Right ventricle myocardium superior (tissue), 1 donor: ENCODE measurements around the gene CAMK1D. TPM values are rescaled to one million over a fixed set of nuclear protein-coding genes. Genes with fewer than 3 reads are reported as not detected.
"Not testable (repeated sequence)": the region's sequence is repeated elsewhere in the genome, so short reads cannot be mapped to it uniquely, and the experiment has no call there.

ENCODE experiments used
- ATAC-seq: fragments of 200-7000 bp; cut with Tn5 transposase; one replicate; pipeline ENCODE4 v1.9.1; 2020; ENCODE audit warnings: mild to moderate bottlenecking; ENCODE audit not compliant: poor library complexity
- DNase-seq: peaks from one replicate; pipeline ENCODE4 v3.0.0-alpha.2; 2020
- intact Hi-C: fragments of 100-400 bp; cut with DNase I; formaldehyde crosslinking; loops from one replicate; pipeline ENCODE4 v1.11.2; 2022
- total RNA-seq: library from RNA; stranded (reverse); fragmentation: NEBNext Ultra II Directional; extraction: Animal tissue kit (Norgen Biotek cat#: 25700); gene quantifications from one replicate; pipeline ENCODE4 v1.2.1, GENCODE V29; 2021
- donor health status: DM: no; HTN: yes; CAD: no; lungs with severe emphysema.

CAMK1D gene
- total RNA-seq, 1 donor from 2014 or later = 6.5 TPM

DNA sequence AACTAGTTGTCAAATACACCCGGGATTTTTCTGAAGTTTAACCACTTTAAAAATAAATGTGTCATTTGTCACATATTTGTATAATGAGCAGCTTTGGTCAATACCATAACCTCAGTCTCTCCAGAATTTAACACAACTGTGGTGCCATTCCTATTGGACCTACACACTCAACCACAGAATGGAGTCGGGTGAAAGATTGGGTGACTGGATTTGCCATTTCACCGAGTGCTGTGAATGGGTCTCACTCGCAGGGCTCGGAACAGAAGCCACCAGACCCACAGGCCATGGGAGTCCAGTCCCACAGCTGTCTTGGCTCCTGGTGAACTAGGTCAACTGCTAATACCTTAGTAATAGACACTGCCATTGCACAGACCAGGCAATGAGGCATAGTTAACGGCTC is 353.8 kb downstream of the CAMK1D start:
- intact Hi-C loops = no loop called here
- DNase-seq (no peak), ATAC-seq (no peak)

GRCh38 chr10:12703813-12704212 is 354.5 kb downstream of the CAMK1D start:
- DNase-seq (no peak), ATAC-seq (no peak)
- intact Hi-C loops = no loop called here

DNA sequence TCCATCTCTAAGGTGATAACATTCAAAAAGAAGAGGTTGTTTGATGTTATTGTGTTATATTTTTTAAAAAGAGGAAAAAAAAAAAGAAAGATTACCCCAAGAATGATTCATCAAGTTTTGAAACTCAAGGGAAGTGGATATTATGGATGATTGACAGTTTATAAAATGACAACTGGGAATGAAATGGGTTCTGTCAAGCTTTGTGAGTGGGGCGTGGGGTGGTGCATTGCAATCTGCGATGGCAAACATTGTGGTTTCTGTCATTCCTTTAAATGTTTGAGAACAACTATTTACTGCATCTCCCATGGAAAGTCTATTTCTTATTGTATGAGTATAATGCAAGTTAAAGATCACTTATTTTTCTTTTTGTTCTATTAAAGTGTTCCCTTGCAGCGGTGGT is 355.1 kb downstream of the CAMK1D start:
- ATAC-seq (no peak), DNase-seq (no peak)
- intact Hi-C loops = no loop called here

DNA sequence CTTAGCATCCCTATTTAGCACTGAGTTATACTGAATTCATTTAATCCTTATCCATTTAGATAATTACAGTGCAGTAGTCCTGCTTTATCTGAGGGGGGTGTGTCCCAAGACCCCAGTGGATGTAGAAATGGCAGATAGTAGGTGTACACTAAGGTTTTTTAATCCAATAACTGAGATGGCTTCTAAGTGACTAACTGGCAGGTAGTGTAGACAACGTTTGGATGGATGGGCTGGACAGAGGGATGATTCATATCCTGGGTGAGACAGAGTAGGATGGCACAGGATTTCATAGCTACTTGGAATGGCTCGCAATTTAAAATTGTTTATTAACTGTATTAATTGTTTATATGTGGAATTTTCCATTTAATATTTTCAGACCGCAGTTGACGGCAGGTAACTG is 356.6 kb downstream of the CAMK1D start:
- DNase-seq (no peak), ATAC-seq (no peak)
- intact Hi-C loops = no loop called here

GRCh38 chr10:12707461-12708185 is 358.3 kb downstream of the CAMK1D start:
- peak; percentile 71 for ATAC-seq
- intact Hi-C loops = no loop called here
- no peak for DNase-seq

GRCh38 chr10:12709000-12709401 is 359.7 kb downstream of the CAMK1D start:
- ATAC-seq (no peak), DNase-seq (no peak)
- intact Hi-C loops = no loop called here

- intact Hi-C loops = no loop called here
- DNase-seq (no peak), ATAC-seq (no peak)
These were observed 360.2 kb downstream of the CAMK1D start for GRCh38 chr10:12709521-12709963.

- no peak for DNase-seq
- intact Hi-C loops = loop anchor here (5.0 to 10.0 kb wide), 2 partner anchors 385 to 448 kb away; no protein-coding TSS in a partner anchor
- ATAC-seq = no peak
These were observed 360.8 kb downstream of the CAMK1D start for GRCh38 chr10:12710157-12710556.

GRCh38 chr10:12710594-12711349 is 361.4 kb downstream of the CAMK1D start:
- peak; percentile 83 for DNase-seq
- ATAC-seq = peak; percentile 84
- intact Hi-C loops = loop anchor here (5.0 to 10.0 kb wide), 2 partner anchors 384 to 448 kb away; no protein-coding TSS in a partner anchor

GRCh38 chr10:12711350-12711708 is 362.0 kb downstream of the CAMK1D start:
- intact Hi-C loops = loop anchor here (5.0 to 10.0 kb wide), 2 partner anchors 383 to 449 kb away; no protein-coding TSS in a partner anchor
- no peak for ATAC-seq
- no peak for DNase-seq

DNA sequence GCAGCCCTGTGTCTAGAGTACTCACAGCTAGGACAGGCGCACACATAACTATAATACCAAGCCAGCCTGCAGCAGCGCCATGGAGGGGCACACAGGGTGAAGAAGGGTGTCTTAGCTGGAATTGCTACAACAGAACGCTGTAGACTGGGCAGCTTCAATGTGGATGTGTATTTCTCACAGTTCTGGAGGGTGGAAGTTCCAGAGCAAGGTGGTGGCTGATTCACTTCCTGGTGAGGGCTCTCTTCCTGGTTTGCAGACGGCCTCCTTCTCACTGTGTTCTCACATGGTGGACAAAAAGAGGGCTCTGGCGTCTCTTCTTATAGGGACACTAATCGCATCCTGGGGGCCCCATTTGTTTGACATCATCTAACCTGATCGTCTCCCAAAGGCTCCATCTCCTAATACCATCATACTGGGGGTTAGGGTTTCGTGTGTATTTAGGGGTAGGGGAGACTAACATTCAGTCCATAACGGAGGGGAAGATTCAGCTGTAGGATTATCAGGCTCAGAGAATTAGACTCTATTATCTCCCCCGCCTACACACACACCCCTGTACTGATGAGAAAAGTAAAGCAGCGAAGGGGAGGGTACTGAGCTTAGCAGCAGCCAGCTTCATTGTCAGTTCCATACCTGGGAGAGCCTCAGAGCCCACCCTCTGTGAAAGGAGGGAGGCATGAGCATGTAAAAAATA is 363.1 kb downstream of the CAMK1D start:
- intact Hi-C loops = loop anchor here (5.0 to 10.0 kb wide), 2 partner anchors 382 to 450 kb away; no protein-coding TSS in a partner anchor
- ATAC-seq = no peak
- DNase-seq = no peak

GRCh38 chr10:12712984-12713316 is 363.6 kb downstream of the CAMK1D start:
- intact Hi-C loops = loop anchor here (5.0 to 10.0 kb wide), 2 partner anchors 382 to 451 kb away; no protein-coding TSS in a partner anchor
- ATAC-seq, DNase-seq: not testable (repeated sequence)

DNA sequence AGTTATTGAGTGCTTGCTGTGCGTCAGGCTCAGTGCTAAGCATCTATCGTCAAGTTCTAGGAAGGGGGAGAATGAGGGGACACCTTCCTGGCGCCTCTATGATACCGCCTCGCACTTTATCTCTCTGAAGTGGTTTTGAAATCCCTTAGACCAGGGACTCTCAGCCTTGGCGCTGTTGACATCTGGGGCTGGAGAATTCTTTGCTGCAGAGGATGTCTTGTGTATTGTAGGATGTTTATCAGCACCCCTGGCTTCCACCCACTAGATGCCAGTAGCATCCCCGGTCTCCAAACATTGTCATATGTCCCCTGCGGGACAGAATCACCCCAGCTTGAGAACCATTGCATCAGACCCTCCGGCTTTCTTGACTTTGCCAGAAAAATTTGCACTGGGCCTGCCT is 366.7 kb downstream of the CAMK1D start:
- intact Hi-C loops = loop anchor here (10.0 kb wide), 1 partner anchor 379 kb away; no protein-coding TSS in a partner anchor
- no peak for ATAC-seq
- DNase-seq = no peak

DNA sequence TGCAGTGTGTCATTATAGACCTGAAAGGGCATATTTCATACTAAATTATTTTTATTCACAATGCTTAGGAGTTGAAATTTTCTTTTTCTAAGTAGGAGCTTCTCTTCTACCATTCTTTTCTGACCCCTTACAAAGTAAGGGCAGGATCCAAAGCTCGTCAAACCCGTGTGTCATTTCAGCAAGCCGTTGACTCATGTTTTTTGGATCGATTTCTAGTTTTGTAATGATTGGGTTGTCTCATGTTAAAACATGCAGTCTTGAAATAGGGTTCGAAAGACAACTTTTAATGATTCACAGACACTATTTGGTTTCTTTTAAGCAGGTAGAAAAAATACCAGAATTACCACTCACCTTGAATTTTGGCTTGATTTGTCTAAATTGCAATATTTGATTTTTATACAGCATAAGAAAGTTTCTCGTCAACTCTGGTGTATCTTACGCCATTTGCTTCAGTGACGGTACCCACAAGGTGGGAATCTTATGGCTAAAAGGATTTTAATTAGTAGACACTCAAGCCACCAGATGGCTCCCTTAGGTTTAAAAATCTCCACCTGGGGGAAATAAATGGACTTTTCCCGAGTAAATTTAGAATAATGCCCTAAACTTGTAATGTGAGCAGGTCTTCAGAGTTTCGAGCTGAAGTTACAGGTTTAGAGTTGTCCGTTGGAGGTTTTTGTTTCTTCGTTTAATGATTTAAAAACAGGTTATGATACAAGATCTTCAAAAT is 368.8 kb downstream of the CAMK1D start:
- DNase-seq (no peak), ATAC-seq (no peak)
- intact Hi-C loops = loop anchor here (10.0 kb wide), 1 partner anchor 377 kb away; no protein-coding TSS in a partner anchor

DNA sequence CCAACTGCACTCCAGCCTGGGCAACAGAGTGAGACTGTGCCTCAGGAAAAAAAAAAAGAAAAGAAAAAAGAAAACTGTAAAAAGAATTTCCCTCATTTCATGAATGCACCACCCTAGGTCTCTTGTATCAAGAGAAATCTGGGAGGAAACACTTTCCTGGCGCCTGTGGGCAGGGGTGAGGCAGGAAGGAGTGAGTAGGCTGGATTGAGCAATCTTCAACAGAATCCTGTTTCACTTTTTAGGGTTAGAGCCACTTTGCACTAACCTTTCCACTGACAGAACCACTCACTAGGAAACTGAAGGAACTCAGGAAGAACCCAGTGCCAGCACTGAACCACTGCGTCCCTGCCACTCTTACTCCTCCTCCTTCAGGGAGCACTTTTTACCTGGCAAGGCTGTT is 370.0 kb downstream of the CAMK1D start:
- DNase-seq (no peak), ATAC-seq (peak; percentile 58)
- intact Hi-C loops = loop anchor here (10.0 kb wide), 1 partner anchor 375 kb away; no protein-coding TSS in a partner anchor

DNA sequence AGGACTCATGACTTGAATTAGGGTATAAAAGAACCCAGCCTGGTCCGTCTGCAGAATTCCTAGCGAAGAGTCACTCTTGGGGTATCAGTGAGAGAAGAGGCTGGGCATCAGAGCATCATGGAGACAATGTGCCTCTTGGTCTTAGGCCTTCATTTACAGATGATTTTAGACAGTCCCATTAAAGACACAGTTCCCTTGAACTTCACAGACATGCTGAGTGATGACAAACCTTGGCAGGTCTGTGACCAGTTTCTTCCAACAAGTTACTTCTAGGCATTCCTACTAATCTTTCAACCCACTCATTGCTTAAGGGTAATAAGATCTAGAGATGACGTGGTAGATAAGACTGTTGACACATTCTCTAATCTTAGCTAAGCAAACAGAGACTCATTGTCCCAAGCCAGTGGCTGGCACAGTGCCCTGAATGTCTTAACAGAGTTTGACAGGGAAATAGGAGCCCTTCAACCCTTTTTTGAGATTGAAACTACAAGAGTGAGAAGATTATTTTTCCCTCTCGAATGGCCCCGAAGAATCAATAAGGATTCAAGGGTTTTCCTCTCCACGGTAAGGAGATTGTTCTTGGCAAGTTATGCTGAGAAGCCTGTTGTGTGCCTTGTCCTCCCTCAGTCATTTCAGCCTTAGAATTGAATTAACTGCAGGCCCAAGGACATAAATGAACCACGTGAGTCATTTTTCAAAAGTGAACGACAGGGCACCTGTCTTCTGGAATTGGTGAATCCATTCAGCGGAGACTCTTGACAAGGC is 371.1 kb downstream of the CAMK1D start:
- ATAC-seq (peak; percentile 88), DNase-seq (peak; percentile 90)
- intact Hi-C loops = no loop called here

DNA sequence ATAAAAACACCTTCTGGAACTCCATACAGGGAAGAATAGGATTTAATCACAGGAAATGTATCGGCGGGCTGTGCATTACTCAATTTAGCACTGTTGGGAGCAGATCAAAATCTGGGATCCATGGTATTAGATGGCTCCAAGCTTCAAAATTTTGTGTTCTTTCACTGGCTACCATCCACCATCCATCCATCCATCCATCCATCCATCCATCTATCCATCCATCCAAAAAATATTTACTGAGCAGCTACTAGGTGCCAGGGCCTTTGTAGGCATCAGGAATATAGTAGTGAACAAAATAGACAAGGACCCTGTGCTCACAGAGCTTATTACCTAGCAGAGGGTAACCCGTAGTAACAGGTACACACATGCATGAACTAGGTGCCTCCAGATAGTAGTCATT is 372.0 kb downstream of the CAMK1D start:
- intact Hi-C loops = no loop called here
- DNase-seq (no peak), ATAC-seq (no peak)

- intact Hi-C loops = no loop called here
- DNase-seq = no peak
- ATAC-seq = no peak
These were observed 373.9 kb downstream of the CAMK1D start for GRCh38 chr10:12723220-12723619.
